ENCODE data around the gene RPL7L1. TPM values are rescaled to one million over a fixed set of nuclear protein-coding genes. Genes with fewer than 3 reads are reported as not detected.

The RPL7L1 gene
- total and polyA plus RNA-seq, 2 of the 13 experiments (the other 11 are each of a cell fraction or from before 2014, with no cell fraction given): 51.6 to 179 TPM

GRCh38 chr6:42877695-42878094 lies 1.7 kb upstream of the RPL7L1 start (continued):
- no peak for TF ChIP-seq CSRNP2 (CRISPR knock-in tag; conservative IDR thresholded peaks at IDR 0.05; ENCODE audit: low read depth)
- no peak for TF ChIP-seq ZNF430 (CRISPR knock-in tag; IDR thresholded peaks at IDR 0.05)
- no peak for TF ChIP-seq ZNF782 (CRISPR knock-in tag; IDR thresholded peaks at IDR 0.05; ENCODE audit: borderline replicate concordance)
- 0 out of 2 replicates have a peak, but pooled peaks have one; percentile 10 for TF ChIP-seq NFE2 (CRISPR knock-in tag; IDR thresholded peaks at IDR 0.05)
- TF ChIP-seq DRAP1 (CRISPR knock-in tag; IDR thresholded peaks at IDR 0.05): 0 out of 2 replicates have a peak, but pooled peaks have one; percentile 29
- no peak; the same call in 1 of the 2 replicates for TF ChIP-seq PATZ1 (CRISPR knock-in tag; IDR thresholded peaks at IDR 0.05)
- TF ChIP-seq ZNF274 (CRISPR knock-in tag; IDR thresholded peaks at IDR 0.05): no peak
- no peak for TF ChIP-seq ZNF446 (CRISPR knock-in tag; IDR thresholded peaks at IDR 0.05)
- no peak for TF ChIP-seq CTCF (CRISPR knock-in tag; IDR thresholded peaks at IDR 0.05)
- TF ChIP-seq FOXJ3 (CRISPR knock-in tag; IDR thresholded peaks at IDR 0.05; ENCODE audit: borderline replicate concordance): no peak
- TF ChIP-seq RARA (CRISPR knock-in tag; IDR thresholded peaks at IDR 0.05): peak; percentile 64
- TF ChIP-seq SRY (CRISPR knock-in tag; IDR thresholded peaks at IDR 0.05): no peak
- peak; percentile 40; the same call in 1 of the 2 replicates for TF ChIP-seq ZFX (CRISPR knock-in tag; IDR thresholded peaks at IDR 0.05; ENCODE audit: low read depth)
- no peak for TF ChIP-seq GATA4 (IDR thresholded peaks at IDR 0.05; ENCODE audit: borderline replicate concordance, low read depth)
- no peak for TF ChIP-seq MTERF4 (CRISPR knock-in tag; IDR thresholded peaks at IDR 0.05)
- TF ChIP-seq CCDC6 (CRISPR knock-in tag; IDR thresholded peaks at IDR 0.05): no peak
- no peak for TF ChIP-seq ZNF530 (CRISPR knock-in tag; IDR thresholded peaks at IDR 0.05; ENCODE audit: low read depth)
- no peak for TF ChIP-seq ZNF75D (CRISPR knock-in tag; IDR thresholded peaks at IDR 0.05; ENCODE audit: borderline replicate concordance)
- TF ChIP-seq SMYD3 (CRISPR knock-in tag; IDR thresholded peaks at IDR 0.05): no peak
- TF ChIP-seq GABPA (IDR thresholded peaks at IDR 0.05; ENCODE audit: low read depth, low read length): no peak
- peak; percentile 74 for TF ChIP-seq GABPA (CRISPR knock-in tag; IDR thresholded peaks at IDR 0.05; ENCODE audit: low read depth)
- TF ChIP-seq ADNP (CRISPR knock-in tag; IDR thresholded peaks at IDR 0.05): no peak
- no peak for TF ChIP-seq FOXM1 (CRISPR knock-in tag; IDR thresholded peaks at IDR 0.05)
